Glomerular endothelial cell (primary cell): ENCODE results near the gene SLC9A6. TPM values are rescaled to one million over a fixed set of nuclear protein-coding genes. Genes with fewer than 3 reads are reported as not detected.
"Not testable (repeated sequence)": the region's sequence is repeated elsewhere in the genome, so short reads cannot be mapped to it uniquely, and the experiment has no call there.

Experiments used
- DNase-seq: peaks from one replicate; pipeline ENCODE4 v3.0.0-alpha.2; 2011; ENCODE audit warnings: low read depth, low spot score; ENCODE audit errors: extremely low read depth
- total RNA-seq: library from RNA; depleted of rRNA; stranded (reverse); fragments of >200 nt; gene quantifications from 2 replicates; pipeline ENCODE4 v1.2.3, GENCODE V29; 2015

The SLC9A6 gene
- total RNA-seq, 1 donor from 2014 or later: 17.4 TPM

DNA sequence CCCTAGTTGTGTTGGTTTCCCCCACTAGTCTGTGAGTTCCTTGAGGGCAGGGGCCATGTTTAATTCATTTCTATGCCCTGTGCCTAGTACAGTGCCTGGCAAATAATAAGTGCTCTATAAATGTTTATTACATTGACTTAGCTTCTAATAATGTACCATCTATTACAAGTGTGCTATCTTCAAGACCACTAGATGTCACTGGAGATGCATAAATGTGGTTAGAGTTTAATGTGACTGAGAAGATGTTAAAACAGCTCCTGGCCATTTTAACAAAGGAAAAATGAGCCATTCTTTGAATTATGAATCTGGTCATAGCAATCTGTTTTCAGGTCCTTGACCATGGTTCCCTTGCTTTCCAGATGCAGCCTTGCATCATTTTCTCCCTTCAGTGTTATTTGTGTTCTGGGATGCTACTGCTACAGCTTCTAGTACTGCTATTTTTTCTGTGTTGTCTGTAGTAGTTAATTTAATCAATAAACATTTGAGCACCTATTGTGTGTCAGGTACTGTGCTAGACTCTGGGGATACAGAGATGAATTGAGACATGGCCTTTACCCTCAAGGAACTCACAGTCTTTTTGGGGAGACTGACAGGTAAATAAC, 43.2 kb downstream of the SLC9A6 start:
- DNase-seq: peak; percentile 62

GRCh38 chrX:136029766-136030165, 44.5 kb downstream of the SLC9A6 start:
- DNase-seq: no peak

GRCh38 chrX:136030303-136031191, 45.3 kb downstream of the SLC9A6 start:
- DNase-seq: peak; percentile 48

- DNase-seq: no peak
These were observed 46.4 kb downstream of the SLC9A6 start for GRCh38 chrX:136031626-136032025.

- DNase-seq: no peak
These were observed 47.1 kb downstream of the SLC9A6 start for GRCh38 chrX:136032370-136032769.

DNA sequence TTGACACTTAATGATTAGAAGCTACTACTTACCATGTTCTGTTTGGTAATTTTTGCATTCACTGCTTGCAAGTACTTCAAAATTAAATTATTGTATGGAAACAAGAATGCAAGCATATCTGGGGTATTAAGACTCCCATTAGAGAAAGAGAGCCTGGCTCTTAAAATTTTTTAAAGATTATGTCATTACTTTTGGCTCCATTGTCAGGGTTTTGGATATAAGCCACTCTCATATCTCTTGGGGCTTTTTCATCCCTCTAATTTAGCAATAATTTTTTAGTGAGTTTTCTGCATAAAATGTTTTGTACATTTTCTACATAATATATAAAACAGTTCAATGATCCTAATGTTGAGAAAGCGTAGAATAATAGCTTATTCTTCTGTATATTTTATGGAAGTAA, 49.4 kb downstream of the SLC9A6 start:
- no peak for DNase-seq

DNA sequence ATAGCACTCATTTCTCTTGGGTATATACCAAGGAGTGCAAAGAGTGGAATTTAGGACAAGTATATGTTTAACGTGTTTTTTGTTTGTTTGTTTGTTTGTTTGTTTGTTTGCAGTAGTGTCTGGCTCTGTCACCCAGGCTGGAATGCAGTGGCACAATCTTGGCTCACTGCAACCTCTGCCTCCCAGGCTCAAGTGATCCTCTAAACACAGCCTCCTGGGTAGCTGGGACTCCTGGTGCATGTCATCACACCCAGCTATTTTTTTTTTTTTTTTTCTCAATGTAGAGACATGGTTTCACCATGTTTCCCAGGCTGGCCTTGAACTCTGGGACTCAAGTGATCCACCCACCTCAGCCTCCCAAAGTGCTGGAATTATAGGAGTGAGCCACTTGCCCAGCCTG, 50.4 kb downstream of the SLC9A6 start:
- DNase-seq: no peak

GRCh38 chrX:136039485-136039884, 54.2 kb downstream of the SLC9A6 start:
- no peak for DNase-seq

DNA sequence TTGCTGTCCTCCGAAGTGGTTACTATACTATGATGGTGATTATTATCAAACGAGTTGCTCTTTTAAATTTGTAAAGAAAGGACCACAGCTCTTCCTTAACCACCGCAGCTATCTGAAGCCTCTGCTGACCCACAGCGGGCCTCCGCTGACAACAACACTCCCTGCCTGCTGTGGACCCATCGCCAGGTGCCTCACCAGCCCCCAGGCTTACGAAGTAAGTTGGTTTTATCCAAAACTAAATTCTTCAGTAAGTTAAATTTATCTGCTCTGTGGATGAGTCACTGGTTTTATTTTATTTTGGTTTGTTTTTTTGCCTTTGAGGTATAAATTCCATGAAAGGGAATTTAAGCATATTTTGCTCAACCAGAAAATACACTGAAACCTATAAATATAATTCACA, 54.7 kb downstream of the SLC9A6 start:
- DNase-seq: no peak

DNA sequence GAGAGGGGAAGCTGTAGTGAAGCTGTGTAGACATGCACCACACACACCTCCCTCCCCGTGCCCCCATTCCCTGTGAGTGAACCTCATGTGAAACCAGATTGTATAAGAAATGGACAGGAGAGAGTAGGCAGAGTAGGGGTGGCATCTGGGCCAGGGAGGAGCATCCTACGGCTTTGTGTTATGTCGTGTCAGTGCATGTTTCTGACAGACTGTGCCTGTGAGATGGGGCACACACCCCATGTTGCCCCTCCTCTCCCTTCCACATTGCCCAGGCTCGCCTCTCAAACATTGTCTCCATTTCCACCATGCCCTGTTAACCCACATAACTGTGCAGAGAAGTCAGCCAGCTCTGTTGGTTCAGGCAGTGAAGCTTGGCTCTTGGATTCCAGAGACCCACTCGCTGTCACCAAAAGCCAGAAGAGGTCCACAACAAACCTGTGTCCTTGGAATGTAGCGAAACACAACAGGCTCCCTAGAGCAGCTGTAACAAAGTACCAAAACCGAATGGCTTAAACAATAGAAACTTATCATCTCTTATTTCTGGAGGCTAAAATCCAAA, 56.1 kb downstream of the SLC9A6 start:
- DNase-seq: no peak

DNA sequence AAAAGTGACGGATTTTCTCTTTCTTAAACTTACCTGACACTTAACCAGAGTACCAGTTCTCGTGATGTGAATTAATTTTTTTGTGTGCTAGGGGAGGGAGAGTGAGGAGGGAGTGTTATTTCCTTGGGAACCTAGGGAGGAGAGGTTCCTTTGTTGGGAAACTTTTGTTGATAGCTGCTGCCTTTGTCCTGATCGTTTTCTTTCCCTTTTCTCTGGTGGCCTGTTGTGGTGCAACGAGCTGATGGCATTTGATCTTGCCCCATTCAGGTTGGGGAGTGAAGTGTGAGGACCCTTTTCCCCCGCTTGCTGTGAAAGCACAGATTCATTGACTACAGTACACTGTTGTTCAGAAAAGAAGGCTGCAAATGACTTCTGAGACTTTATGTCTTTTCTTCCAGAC, 59.8 kb downstream of the SLC9A6 start:
- no peak for DNase-seq

- DNase-seq: no peak
These were observed 61.2 kb downstream of the SLC9A6 start for GRCh38 chrX:136046295-136047015.

DNA sequence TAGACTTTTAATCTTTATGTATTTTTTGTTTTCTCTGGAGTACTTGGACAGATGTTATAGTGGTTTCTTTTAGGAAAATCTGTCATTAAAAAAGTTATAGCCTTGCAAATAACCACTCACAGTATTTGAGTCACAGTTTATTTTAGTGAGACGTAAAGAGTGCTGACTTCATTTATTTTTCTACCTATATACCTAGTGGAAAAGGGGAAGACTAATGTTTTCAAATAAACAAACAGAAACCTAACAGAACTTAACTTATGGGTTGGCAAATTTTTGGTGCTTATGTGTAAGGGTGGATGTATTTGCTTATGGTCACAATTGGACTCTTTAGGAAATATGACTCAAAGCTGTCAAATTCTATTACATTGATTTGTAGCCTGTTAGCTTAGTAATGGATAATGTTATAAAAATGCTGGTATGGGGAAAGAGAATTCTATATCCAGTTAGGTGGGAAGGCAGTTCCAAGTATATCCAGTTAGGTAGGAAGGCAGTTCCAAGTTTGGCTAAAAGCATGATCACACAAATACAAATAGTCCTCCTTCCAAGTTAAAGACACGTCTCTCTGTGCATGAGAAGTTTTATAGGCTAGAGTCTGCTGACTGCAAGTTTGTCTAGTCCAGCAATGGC, 61.9 kb downstream of the SLC9A6 start:
- DNase-seq: no peak

DNA sequence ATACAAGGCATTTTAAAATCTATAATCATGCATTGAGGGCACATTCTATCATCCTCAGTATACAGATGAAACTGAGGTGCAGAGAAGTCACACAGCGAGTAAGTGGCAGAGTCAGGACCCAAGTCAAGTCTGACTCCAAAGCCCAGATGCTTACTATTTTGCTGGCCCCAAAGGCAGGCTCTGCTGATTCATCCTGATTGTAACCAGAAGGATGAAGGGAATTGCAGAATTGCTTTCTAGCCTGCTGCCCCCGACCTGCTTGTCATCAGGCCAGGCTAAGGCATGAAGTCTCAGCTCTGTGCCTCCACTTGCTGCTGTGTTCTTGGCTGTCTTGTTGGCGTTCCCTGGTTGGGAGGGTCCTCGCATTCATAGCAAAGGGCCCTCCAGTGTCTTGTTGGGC, 62.7 kb downstream of the SLC9A6 start:
- DNase-seq: no peak

- DNase-seq: no peak
These were observed 63.2 kb downstream of the SLC9A6 start for GRCh38 chrX:136048446-136048845.

DNA sequence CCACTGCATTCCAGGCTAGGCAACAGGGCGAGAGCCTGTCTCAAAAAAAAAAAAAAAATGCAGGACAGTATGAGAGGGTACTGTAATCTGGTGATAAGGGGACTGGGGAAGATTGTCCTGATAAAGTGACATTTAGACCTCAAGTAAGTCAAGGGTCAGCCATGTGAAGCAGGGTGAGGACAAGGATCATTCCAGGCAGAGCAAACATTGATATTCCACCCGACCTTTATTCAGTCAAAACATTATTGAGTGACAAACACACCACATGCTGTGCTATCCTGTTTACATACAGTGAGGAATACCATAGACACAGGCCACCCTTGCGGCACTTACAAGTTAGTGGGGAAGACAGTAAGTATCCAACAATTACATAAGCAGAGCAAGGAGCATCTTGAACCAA, 64.4 kb downstream of the SLC9A6 start:
- DNase-seq: no peak

DNA sequence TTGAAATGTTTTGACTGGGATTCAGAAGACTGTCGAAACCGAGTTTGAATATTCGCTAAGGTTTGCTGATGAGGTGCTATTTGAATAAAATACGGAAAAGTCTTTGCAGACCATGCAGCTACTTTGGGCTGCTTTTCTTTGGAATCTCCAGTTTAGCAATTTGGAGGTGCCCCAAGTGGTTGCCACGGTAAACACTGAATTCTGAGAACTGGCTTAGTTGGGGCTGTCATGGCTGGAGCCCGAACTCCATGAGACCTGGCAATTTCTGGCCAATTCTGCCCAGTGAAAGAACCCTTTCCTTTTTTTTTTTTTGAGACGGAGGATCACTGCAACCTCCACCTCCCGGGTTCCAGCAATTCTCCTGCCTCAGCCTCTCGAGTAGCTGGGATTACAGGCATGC, 65.6 kb downstream of the SLC9A6 start:
- DNase-seq: not testable (repeated sequence)

- no peak for DNase-seq
These were observed 66.4 kb downstream of the SLC9A6 start for GRCh38 chrX:136051611-136052010.

DNA sequence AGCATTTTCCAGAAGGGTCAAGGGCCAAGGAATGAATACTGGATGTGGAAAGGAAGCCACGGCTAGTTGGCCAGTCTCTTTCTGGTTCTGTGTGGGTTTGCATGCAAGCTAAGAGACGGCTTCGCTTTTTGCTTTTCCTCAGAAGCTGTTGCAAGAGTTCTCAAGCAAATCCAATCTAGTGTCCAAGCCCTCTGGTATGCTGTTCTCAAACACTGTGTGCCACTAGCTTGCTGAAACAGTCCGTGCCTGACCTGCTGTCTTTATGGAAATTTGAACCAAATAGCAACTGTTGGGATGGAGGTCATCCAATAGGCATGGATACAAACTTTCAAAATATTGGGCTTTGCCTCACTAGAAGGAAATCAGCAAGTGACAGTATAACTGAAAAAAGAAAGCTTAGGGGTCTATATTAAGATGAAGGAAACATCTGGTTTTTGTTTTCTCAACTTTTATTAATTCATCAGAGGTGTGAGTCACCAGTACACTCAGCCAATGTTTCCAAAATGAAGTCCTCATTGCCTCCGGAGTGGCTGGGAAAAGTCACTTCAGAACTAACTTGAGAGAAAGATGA, 70.5 kb downstream of the SLC9A6 start:
- peak; percentile 44 for DNase-seq

DNA sequence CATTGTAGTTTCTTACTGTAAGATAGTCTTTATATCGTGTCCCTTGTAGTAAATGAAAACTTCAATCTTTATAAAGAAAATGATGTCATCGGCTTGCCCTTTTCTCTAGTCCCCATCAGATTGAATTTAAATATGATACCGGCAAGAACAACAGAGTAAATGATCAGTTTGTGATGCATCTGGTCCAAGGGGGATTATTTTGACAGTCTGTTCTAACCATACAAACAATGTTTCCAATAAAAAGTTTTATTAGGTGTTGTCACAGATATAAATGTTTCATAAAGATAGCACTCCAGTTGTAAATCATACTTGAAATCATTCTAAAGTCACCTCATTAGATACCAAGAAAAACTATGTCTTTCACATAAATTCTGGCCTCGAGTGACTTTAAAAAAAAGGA, 72.3 kb downstream of the SLC9A6 start:
- no peak for DNase-seq

DNA sequence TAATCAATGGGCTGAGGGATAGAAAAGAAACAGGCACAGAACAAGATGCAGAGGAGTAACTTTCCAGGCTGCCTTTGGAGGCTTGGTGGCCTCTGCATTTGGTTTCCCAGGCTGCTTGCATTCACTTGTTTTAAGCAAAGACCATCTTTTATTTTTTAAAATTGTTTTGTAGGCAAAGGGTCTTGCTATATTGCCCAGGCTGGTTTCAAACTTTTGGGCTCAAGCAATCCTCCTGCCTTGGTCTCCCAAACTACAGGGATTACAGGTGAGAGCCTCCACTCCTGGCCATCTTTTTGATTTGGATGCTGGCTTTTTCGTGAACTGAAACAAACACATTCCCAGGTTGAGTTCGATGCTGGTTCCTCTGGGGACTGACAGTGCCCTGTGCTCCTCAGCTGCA, 74.1 kb downstream of the SLC9A6 start:
- DNase-seq: no peak
